Rectal smooth muscle tissue (tissue), 1 donor: Measurements from ENCODE around the gene USF3.

Source experiments
- H3K27ac ChIP-seq: one replicate; pipeline ENCODE4 v1.7.0; 2013; ENCODE audit warnings: low read depth, low read length, inconsistent platforms
- H3K27me3 ChIP-seq: one replicate; pipeline ENCODE4 v1.7.0; 2013; ENCODE audit warnings: low read length; ENCODE audit not compliant: control insufficient read depth, insufficient read depth
- H3K36me3 ChIP-seq: one replicate; pipeline ENCODE4 v1.7.0; 2013; ENCODE audit warnings: low read length; ENCODE audit not compliant: control insufficient read depth, insufficient read depth
- H3K4me1 ChIP-seq: one replicate; pipeline ENCODE4 v1.7.0; 2013; ENCODE audit warnings: low read length; ENCODE audit not compliant: control insufficient read depth, insufficient read depth
- H3K4me3 ChIP-seq: one replicate; pipeline ENCODE4 v1.7.0; 2013; ENCODE audit warnings: low read length
- H3K9ac ChIP-seq: one replicate; pipeline ENCODE4 v1.7.0; 2013; ENCODE audit warnings: low read length

The USF3 gene

DNA sequence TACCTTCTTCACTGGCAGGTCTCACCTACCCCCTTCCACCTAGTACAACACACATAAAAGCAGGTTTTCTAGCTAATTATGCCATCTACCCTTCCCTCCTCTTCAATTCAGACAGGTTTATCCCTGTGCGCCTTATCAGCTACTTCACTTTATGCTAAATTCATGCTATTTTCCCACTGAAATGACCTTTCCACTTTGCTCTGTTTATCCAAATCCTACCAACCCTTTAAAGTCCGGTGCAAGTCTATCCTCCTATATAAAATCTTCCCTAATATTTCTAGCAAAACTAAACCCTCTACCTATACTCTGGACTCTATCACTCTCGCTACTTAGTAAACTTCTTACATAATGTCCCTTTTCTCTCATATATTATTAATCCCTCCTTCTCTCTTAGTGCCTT is 6.0 kb downstream of the USF3 start:
- no peak overlapping the region for H3K9ac ChIP-seq
- no peaks in the 10 kb centered on the region for H3K4me1 ChIP-seq
- no peaks in the 10 kb centered on the region for H3K36me3 ChIP-seq
- H3K4me3 ChIP-seq, result no peak overlapping the region
- no peak overlapping the region for H3K27ac ChIP-seq
- no peaks in the 10 kb centered on the region for H3K27me3 ChIP-seq

DNA sequence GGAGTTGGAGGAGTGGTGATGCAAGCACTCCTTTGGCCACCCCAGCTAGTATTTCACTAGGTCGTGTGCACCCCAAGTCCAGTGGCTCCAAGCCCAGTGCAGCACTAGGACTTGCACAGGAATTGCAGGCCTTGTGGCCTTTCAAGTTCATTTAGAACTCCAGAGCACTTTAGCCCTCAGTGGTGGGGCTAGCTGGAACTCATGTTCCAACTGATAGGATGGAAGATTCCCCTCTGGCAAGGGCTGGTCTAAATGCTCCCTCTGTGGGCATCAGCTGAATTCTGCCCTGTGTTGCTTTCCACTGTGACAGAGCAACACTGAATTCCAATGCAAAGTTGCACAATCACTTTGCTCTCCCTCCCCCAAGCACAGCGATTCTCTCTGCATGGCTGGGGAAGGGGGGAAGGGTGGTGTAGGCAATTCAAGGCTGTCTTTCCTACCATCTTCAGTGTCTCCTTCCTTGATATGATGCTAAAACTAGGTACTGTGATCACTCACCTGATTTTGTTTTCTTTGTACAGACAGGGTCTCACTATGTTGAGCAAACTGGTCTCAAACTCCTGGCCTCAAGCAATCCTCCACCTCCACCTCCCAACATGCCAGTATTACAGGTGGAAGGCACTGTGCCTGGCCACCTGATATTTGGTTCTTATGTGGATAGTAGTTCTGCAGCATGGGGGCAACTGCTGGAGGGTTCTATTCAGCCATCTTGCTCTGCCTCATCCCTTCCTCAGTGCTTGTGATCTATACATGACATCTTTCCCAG is 10.3 kb downstream of the USF3 start:
- H3K27me3 ChIP-seq, result no peaks in the 10 kb centered on the region
- no peak overlapping the region for H3K4me3 ChIP-seq
- H3K27ac ChIP-seq, result no peak overlapping the region
- H3K4me1 ChIP-seq, result no peaks in the 10 kb centered on the region
- H3K9ac ChIP-seq, result no peak overlapping the region
- H3K36me3 ChIP-seq, result no peaks in the 10 kb centered on the region

DNA sequence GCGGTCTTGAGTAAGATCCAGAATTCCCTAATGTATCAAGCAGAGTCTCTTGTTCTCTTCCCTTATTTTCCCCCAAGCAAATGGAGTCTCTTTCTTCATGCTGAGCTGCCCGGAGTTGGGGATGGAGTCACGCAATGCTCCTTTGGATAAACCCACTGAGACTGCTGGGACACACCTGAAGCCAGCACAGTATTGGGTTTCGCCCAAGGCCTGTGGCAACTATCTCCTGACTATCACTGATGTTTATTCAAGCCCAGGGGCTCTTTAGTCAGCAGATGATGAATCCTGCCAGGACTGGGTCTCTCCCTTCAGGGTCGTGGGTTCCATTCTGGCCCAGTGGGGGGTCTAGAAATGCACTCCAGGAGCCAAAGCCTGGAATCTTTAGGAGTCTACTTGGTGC is 11.3 kb downstream of the USF3 start:
- Histone ChIP-seq H3K27ac (no peak overlapping the region), H3K4me1 (no peaks in the 10 kb centered on the region), H3K36me3 (no peaks in the 10 kb centered on the region), H3K27me3 (no peaks in the 10 kb centered on the region), H3K4me3 (no peak overlapping the region), H3K9ac (no peak overlapping the region)

DNA sequence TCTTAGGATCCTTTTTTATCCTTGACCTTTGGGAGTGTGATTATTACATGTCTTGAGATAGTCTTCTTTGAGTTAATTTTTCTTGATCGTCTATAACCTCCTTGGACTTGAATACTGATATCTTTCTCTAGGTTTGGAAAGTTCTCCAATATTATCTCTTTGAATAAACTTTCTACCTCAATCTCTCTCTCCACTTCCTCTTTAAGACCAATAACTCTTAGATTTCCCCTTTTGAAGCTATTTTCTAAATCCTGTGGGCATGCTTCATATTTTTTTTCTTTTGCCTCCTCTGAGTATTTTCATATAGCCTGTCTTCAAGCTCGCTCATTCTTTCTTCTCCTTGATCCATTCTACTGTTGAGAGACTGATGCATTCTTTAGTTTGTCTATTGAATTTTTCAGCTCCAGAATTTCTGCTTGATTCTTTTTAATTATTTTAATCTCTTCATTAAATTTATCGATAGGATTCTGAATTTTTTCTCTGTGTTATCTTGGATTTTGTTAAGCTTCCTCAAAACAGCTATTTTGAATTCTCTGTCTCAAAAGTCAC is 12.1 kb downstream of the USF3 start:
- no peak overlapping the region for H3K4me3 ChIP-seq
- no peak overlapping the region for H3K27ac ChIP-seq
- H3K4me1 ChIP-seq, result no peaks in the 10 kb centered on the region
- H3K27me3 ChIP-seq, result no peaks in the 10 kb centered on the region
- H3K9ac ChIP-seq, result no peak overlapping the region
- H3K36me3 ChIP-seq, result no peaks in the 10 kb centered on the region

DNA sequence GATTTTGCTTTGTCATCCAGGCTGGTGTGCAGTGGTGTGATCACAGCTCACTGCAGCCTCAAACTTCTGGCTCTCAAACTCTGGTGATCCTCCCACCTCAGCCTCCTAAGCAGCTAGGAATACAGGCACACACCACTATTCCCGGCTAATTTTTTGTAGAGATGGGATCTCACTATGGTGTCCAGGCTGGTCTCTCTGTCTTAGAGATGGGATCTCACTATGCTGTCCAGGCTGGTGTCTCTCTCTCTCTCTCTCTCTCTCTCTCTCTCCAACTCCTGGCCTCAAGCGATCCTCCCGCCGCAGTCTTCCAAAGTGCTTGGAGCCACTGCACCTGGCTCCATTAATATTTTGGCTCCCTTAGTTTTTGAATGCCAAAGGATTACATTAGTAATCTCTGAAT is 17.7 kb downstream of the USF3 start:
- Histone ChIP-seq H3K4me1 (no peaks in the 10 kb centered on the region), H3K27me3 (no peaks in the 10 kb centered on the region), H3K27ac (no peak overlapping the region), H3K4me3 (no peak overlapping the region), H3K36me3 (no peaks in the 10 kb centered on the region), H3K9ac (no peak overlapping the region)

DNA sequence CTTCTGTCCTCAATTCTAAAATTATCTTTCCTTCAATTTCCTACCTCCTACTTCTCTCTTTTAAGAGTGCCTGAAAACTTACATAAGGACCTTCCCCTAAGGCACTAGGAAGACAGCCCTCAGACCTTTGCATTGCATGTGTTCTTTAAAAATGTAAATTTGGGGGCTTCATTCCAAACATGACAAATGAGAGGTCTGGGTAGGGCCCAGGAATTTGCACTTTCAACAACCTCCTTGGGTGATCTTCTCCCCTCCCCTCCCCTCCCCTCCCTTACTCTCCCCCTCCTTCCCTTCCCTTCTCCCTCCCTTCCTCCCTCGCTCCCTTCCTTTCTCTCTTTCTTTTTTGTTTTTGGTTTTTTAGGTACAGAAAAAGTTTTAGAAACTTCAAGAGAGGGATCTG is 18.7 kb downstream of the USF3 start:
- H3K9ac ChIP-seq, result no peak overlapping the region

DNA sequence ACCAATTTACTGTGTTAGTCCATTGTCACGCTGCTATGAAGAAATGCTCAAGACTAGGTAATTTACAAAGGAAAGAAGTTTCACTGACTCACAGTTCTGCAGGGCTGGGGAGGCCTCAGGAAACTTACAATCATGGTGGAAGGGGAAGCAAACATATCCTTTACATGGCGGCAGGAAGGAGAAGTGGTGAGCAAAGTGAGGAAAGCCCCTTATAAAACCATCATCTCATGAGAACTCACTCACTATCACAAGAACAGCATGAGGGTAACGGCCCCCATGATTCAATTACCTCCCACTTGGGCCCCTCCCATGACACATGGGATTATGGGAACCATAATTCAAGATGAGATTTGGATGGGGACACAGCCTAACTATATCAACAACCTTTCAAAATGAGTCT is 20.2 kb downstream of the USF3 start:
- H3K4me1 ChIP-seq, result no peaks in the 10 kb centered on the region
- H3K27me3 ChIP-seq, result no peaks in the 10 kb centered on the region
- no peak overlapping the region for H3K4me3 ChIP-seq
- no peaks in the 10 kb centered on the region for H3K36me3 ChIP-seq
- no peak overlapping the region for H3K9ac ChIP-seq
- H3K27ac ChIP-seq, result no peak overlapping the region

More for the DNA sequence above, 18.7 kb downstream of the USF3 start:
- Histone ChIP-seq H3K4me3 (no peak overlapping the region), H3K27ac (no peak overlapping the region), H3K4me1 (no peaks in the 10 kb centered on the region), H3K36me3 (no peaks in the 10 kb centered on the region), H3K27me3 (no peaks in the 10 kb centered on the region)

DNA sequence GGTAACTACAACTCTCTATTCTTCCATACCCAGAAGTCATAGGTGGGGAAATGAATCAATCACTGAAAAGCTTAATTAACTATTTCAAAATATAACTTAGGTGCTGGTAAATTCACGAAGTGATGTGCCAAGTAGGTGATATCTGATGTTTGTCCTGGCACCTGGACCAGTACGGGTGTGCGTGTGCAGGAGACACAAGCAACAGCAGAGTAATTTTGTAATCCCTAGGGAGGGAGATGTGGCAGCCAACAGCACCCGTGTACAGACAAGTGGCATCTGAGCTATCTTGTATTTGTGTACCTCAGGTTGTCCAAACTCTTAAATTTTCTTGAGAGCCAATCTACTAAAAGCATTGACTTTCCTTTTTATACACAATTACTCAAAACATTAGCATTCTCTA is 22.8 kb downstream of the USF3 start:
- H3K4me1 ChIP-seq, result no peaks in the 10 kb centered on the region
- no peak overlapping the region for H3K27ac ChIP-seq
- H3K9ac ChIP-seq, result no peak overlapping the region
- no peak overlapping the region for H3K4me3 ChIP-seq
- H3K27me3 ChIP-seq, result no peaks in the 10 kb centered on the region
- H3K36me3 ChIP-seq, result no peaks in the 10 kb centered on the region

DNA sequence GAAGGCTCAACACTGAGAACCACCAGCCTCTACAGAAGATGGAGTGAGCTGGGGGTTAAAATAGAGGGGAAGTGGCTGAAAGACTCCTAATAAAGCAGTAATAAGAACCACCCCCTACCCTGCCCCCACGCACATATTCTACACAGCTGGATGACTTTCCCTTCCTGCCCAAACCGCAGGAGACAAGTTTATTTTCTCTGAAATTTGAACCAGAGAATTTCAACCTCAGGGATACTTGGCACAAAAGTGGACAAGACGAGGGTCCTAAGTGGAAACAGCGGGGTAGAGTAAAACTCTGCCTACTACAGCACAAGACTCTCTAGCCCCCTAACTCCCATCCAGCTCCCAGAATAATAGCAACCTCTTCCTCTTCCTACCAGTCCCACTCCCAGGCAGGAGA is 28.4 kb downstream of the USF3 start:
- Histone ChIP-seq H3K27me3 (no peaks in the 10 kb centered on the region), H3K4me1 (no peaks in the 10 kb centered on the region), H3K36me3 (no peaks in the 10 kb centered on the region), H3K27ac (no peak overlapping the region), H3K9ac (no peak overlapping the region), H3K4me3 (no peak overlapping the region)

DNA sequence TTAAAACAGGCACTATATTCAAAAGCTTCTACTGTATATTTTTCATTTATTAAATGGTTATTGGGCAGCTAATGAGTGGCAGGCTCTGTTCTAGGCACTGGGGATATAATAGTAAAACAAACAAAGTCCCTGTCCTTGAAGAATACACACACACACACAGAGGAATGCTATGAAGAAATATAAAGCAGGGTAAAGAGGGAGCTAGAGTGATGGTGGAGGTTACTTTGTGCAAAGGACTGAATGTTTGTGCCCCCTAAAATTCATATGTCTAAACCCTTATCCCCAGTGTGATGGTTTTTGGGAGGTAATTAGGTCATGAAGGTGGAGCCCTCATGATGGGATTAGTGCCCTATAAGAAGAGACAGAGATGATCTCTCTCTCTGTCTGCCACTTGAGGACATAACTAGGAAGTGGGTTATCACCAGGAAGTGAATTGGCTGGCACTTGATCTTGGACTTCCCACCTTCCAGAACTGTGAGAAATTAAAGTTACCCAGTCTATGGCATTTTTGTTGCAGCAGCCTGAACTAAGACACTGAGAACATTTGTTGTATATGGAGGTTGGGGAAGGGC is 31.8 kb downstream of the USF3 start:
- Histone ChIP-seq H3K27me3 (no peaks in the 10 kb centered on the region), H3K36me3 (peaks cover 4% of the 10 kb centered on the region), H3K27ac (no peak overlapping the region), H3K4me1 (peaks cover 5% of the 10 kb centered on the region), H3K9ac (no peak overlapping the region), H3K4me3 (no peak overlapping the region)

DNA sequence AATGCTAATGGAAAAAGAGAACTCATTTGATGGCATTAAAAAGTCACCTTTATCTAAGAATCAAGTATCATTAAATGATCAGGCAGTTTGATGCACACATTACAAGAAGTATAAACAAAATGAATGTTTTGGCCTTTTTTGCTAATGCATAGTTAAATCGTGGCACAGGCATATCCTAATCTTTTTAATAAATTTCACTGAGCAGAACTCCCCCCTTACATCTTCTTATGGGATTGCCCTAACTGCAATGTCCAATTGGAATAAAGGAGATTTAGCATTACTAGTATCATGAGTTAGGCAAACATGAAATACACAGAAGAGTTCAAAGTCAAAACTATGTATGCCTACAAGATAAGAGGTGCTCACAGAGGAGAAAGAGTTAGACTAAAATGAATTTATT is 32.7 kb downstream of the USF3 start:
- Histone ChIP-seq H3K4me1 (peaks cover 5% of the 10 kb centered on the region), H3K4me3 (no peak overlapping the region), H3K27ac (no peak overlapping the region), H3K27me3 (no peaks in the 10 kb centered on the region), H3K36me3 (peaks cover 8% of the 10 kb centered on the region), H3K9ac (no peak overlapping the region)

DNA sequence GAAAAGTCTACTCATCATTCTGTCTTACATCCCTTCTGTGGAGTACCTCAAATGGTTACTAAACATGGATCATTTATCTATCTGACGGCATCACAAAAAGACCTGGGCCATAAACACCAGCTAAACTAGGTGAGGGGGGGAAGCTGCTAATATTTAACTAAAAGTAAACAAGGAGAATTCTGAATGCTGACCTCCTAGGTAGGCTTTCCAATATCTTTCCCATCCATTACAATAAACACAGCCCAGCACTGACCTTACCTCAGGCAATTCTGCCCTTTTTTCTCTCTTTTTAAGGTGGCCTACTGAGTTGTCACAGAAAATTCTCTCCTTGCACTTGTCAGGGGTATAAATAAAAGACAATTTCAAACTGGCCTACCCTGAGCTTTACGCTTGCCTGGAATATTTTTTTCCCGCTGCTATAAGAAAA is 33.1 kb downstream of the USF3 start:
- Histone ChIP-seq H3K36me3 (peaks cover 8% of the 10 kb centered on the region), H3K27ac (no peak overlapping the region), H3K4me1 (peaks cover 5% of the 10 kb centered on the region), H3K27me3 (no peaks in the 10 kb centered on the region), H3K9ac (no peak overlapping the region), H3K4me3 (no peak overlapping the region)

DNA sequence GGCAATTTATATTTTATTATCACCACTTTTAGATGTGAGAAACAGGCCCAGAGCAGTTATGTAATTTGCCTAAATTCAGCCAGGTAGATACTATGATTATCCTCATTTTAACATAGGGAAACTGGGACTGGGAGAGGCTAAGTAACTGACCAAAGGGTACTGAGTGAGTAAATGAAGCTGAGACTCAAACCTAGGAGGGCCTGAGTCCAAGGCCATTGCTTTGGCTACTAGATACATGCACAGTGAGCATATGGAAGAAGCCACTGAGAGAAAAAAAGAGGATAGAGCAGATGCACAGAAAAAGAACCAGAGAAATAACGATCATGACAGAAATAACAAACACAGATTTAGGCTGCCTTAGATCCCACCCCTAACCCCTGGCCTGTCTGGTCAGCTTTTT is 33.6 kb downstream of the USF3 start:
- Histone ChIP-seq H3K4me1 (peaks cover 5% of the 10 kb centered on the region), H3K27ac (no peak overlapping the region), H3K27me3 (no peaks in the 10 kb centered on the region), H3K36me3 (peaks cover 8% of the 10 kb centered on the region), H3K4me3 (no peak overlapping the region), H3K9ac (no peak overlapping the region)
